DOHH2 (cell line): ENCODE measurements around the gene CCNG1.
A peak's percentile ranks its signal among the peaks of the same experiment; 100 is the strongest.
"Not testable (repeated sequence)": the region's sequence is repeated elsewhere in the genome, so short reads cannot be mapped to it uniquely, and the experiment has no call there.

Source experiments
- H3F3A ChIP-seq: fragments of 200-600 bp; sonication (generic), shearing (Covaris generic); 2 replicates; pipeline ENCODE4 v1.6.0; 2016; ENCODE audit warnings: antibody characterized with exemption, mild to moderate bottlenecking; ENCODE audit not compliant: control insufficient read depth, insufficient read depth
- H3K27ac ChIP-seq: fragments of 200-600 bp; sonication (generic); 2 replicates; pipeline ENCODE4 v1.5.1; 2014; ENCODE audit warnings: low read depth, mild to moderate bottlenecking, low read length, moderate library complexity
- H3K27me3 ChIP-seq: fragments of 200-600 bp; sonication (generic); 2 replicates; pipeline ENCODE4 v1.6.1; 2014; ENCODE audit warnings: mild to moderate bottlenecking, low read length, mixed read lengths; ENCODE audit not compliant: control insufficient read depth
- H3K36me3 ChIP-seq: fragments of 200-600 bp; sonication (generic); 2 replicates; pipeline ENCODE4 v1.6.1; 2014; ENCODE audit warnings: mild to moderate bottlenecking, low read length, moderate library complexity, mixed read lengths; ENCODE audit not compliant: control insufficient read depth
- H3K4me1 ChIP-seq: fragments of 200-600 bp; sonication (generic); 2 replicates; pipeline ENCODE4 v1.6.1; 2014; ENCODE audit warnings: mild to moderate bottlenecking, low read length, mixed read lengths; ENCODE audit not compliant: control insufficient read depth
- H3K4me2 ChIP-seq: fragments of 200-600 bp; sonication (generic); 2 replicates; pipeline ENCODE4 v1.6.0; 2014; ENCODE audit warnings: mild to moderate bottlenecking, low read length, moderate library complexity
- H3K4me3 ChIP-seq: fragments of 200-600 bp; sonication (generic); 2 replicates; pipeline ENCODE4 v1.5.1; 2014; ENCODE audit warnings: mild to moderate bottlenecking, low read length, mixed read lengths
- H3K79me2 ChIP-seq: fragments of 200-600 bp; sonication (generic); 2 replicates; pipeline ENCODE4 v1.6.1; 2014; ENCODE audit warnings: mild to moderate bottlenecking, low read length, mixed read lengths; ENCODE audit not compliant: control insufficient read depth
- H3K9me2 ChIP-seq: fragments of 200-600 bp; sonication (generic); replicated peaks from 2 replicates; pipeline ENCODE4 v1.6.1; 2014; ENCODE audit warnings: mild to moderate bottlenecking, low read length, mixed read lengths; ENCODE audit not compliant: control insufficient read depth
- H3K9me3 ChIP-seq: fragments of 200-600 bp; sonication (generic); 2 replicates; pipeline ENCODE4 v1.6.1; 2014; ENCODE audit warnings: antibody characterized with exemption, low read length, mixed read lengths; ENCODE audit not compliant: control insufficient read depth, insufficient read depth
- H4K20me1 ChIP-seq: fragments of 200-600 bp; sonication (generic); 2 replicates; pipeline ENCODE4 v1.6.0; 2014; ENCODE audit warnings: low read depth, mild to moderate bottlenecking, antibody characterized with exemption, low read length, moderate library complexity; ENCODE audit not compliant: control insufficient read depth, insufficient read depth
- CTCF ChIP-seq: fragments of 200-600 bp; sonication (generic); IDR thresholded peaks from one replicate; pipeline ENCODE4 v1.5.1; 2014; ENCODE audit warnings: antibody characterized with exemption, mild to moderate bottlenecking, low read depth, low read length; ENCODE audit not compliant: poor library complexity, severe bottlenecking
- EZH2phosphoT487 ChIP-seq: fragments of 200-600 bp; sonication (generic); IDR thresholded peaks from 2 replicates; pipeline ENCODE4 v1.6.1; 2017; ENCODE audit warnings: borderline replicate concordance, mild to moderate bottlenecking, antibody characterized with exemption, low read length, moderate library complexity, mixed read lengths

Gene CCNG1

GRCh38 chr5:163451489-163451888, 14.1 kb downstream of the CCNG1 start:
- H3K27ac ChIP-seq, result no peak overlapping the region
- H3F3A ChIP-seq, result peaks cover 21% of the 10 kb centered on the region
- peaks cover 89% of the 10 kb centered on the region for H3K36me3 ChIP-seq
- peaks cover 6% of the 10 kb centered on the region for H3K4me1 ChIP-seq
- H3K4me3 ChIP-seq, result no peak overlapping the region
- no peaks in the 10 kb centered on the region for H3K27me3 ChIP-seq
- no peaks in the 10 kb centered on the region for H4K20me1 ChIP-seq
- H3K4me2 ChIP-seq, result no peak overlapping the region
- TF ChIP-seq EZH2phosphoT487 (no peak), CTCF (no peak)
- no peaks in the 10 kb centered on the region for H3K9me2 ChIP-seq
- H3K9me3 ChIP-seq, result no peaks in the 10 kb centered on the region
- H3K79me2 ChIP-seq, result peaks cover 38% of the 10 kb centered on the region

- Histone ChIP-seq H3K9me3 (no peaks in the 10 kb centered on the region), H3F3A (peaks cover 26% of the 10 kb centered on the region), H3K9me2 (no peaks in the 10 kb centered on the region), H4K20me1 (no peaks in the 10 kb centered on the region), H3K4me2 (no peak overlapping the region), H3K4me3 (no peak overlapping the region), H3K27me3 (no peaks in the 10 kb centered on the region), H3K36me3 (peaks cover 80% of the 10 kb centered on the region), H3K4me1 (peaks cover 15% of the 10 kb centered on the region), H3K79me2 (peaks cover 44% of the 10 kb centered on the region), H3K27ac (no peak overlapping the region)
- TF ChIP-seq EZH2phosphoT487 (no peak), CTCF (no peak)
Observed at GRCh38 chr5:163453705-163454104, 16.3 kb downstream of the CCNG1 start.

GRCh38 chr5:163455406-163455805, 18.0 kb downstream of the CCNG1 start:
- not testable (repeated sequence) for H3K27ac ChIP-seq, H3K9me3 ChIP-seq, H3K27me3 ChIP-seq, H4K20me1 ChIP-seq, H3K4me3 ChIP-seq, H3K4me2 ChIP-seq, H3K9me2 ChIP-seq
- peaks cover 23% of the 10 kb centered on the region for H3F3A ChIP-seq
- peaks cover 15% of the 10 kb centered on the region for H3K4me1 ChIP-seq
- H3K79me2 ChIP-seq, result peaks cover 56% of the 10 kb centered on the region
- peaks cover 74% of the 10 kb centered on the region for H3K36me3 ChIP-seq

- Histone ChIP-seq H4K20me1 (no peaks in the 10 kb centered on the region), H3F3A (peaks cover 28% of the 10 kb centered on the region), H3K9me2 (no peaks in the 10 kb centered on the region), H3K79me2 (peaks cover 63% of the 10 kb centered on the region), H3K27me3 (no peaks in the 10 kb centered on the region), H3K36me3 (peaks cover 72% of the 10 kb centered on the region), H3K4me2 (0 out of 2 replicates have a peak overlapping the region, but pooled peaks have one; percentile 9), H3K4me1 (peaks cover 15% of the 10 kb centered on the region), H3K27ac (no peak overlapping the region), H3K9me3 (no peaks in the 10 kb centered on the region), H3K4me3 (no peak overlapping the region)
- no peak for TF ChIP-seq EZH2phosphoT487
- TF ChIP-seq CTCF, result no peak
Observed at GRCh38 chr5:163456029-163456589, 18.7 kb downstream of the CCNG1 start.
